SK-N-DZ (cell line): ENCODE measurements around the gene NTNG1.
A peak's percentile ranks its signal among the peaks of the same experiment; 100 is the strongest.

ENCODE experiments used
- DNase-seq: peaks from one replicate; pipeline ENCODE4 v3.0.0-alpha.2; 2015; ENCODE audit warnings: low spot score

The NTNG1 gene

DNA sequence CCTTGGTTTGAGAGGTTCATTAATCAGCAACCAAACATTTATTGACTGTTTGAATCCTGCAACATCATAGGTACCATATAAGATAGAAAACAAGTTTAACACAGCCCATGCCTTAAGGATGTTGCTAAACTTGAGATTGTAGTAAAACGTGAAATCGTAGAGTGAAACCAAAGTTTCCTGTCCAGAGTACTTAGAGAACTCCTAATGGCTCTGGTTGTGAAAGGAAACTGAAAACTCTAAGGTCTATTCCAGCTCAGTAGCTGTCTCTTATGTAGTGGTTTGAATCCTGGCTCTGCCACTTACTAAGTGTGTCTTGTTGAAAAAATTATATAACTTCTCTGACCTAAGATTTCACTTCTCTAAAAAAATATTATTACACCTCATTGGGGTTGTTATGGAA, 310.9 kb downstream of the NTNG1 start:
- no peak for DNase-seq

DNA sequence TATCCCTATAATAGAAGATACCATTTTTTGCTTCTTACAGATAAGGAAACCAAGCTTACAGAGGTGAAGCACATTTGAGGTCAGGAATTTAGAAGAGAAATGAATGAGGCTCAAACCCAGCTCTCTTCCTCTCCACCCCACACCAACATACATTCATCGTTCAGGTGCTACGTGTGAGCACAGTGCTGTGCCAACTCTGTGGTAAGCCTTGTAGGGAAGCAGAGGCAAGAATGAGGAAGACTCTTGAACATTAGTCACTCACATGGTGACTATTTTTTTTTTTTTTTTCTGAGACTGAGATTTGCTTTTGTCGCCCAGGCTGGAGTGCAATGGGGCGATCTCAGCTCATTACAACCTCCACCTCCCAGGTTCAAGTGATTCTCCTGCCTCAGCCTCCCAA, 314.0 kb downstream of the NTNG1 start:
- no peak for DNase-seq

DNA sequence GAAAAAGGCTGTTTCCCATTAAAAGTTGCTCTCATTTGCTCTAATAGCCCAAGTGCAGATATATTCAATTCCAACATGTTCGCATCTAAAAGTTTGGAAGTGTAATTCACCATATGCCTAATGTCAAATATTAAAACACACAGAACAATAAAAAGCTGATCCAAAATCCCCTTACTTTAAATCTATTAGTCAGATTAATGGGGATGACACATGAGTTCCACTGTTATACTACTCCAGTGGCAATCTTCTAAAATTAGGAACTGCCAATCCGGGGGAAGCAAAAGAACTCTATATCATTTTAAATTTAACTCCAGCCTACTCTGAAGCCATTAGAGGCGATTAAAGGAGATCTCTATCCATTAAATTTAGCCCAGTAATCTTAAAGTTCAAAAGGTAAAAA, 317.1 kb downstream of the NTNG1 start:
- no peak for DNase-seq

DNA sequence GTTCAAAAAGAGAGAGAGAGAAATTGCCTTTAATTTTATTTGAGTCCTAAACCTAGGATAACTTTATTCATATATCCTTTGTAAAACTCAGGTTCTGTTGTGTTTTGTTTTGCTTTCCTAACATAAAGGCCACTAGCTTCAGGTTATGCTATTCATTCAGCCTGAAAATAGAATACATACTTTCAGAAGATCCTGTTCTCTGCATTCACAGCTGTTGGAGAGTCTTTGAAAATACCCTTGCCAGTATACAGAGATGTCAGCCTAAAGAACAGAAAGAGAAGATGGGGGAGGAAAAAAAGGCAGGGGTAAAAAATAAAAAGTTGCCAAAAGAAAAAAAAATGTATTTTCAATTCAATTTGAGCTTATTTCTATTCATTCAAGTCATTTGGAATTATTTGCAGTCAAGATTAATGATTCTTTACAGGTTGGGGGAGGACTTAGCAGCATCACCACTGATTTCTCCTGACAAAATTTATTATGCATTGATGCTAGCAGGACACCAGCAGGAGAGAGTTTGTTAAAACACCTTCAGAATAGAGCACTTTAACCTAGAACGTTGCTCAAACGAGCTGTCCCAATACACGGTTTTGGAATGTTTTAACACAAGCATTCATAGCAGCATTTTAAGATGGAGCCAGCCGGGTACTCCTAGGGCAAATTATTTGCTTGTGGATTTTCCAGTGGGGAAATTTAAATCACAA, 318.5 kb downstream of the NTNG1 start:
- DNase-seq = no peak

DNA sequence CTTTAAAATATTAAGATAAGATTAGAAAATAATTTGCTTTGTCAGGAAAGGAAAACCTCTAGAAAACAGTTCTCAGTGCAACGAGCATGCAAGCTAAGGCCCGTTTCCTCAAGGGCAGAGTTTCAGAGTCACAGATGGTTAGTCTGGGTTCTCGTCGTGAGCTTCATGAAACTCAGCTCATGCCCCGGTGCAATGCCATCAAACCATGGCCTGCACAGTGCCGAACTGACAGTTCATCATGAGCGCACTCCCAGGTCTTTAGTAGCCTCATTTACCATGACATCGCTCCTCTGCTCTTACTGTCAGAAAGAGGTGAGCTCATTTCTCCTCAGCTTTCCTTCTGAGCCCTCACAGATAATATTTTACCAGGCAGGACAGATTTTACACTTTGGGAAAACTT, 319.2 kb downstream of the NTNG1 start:
- no peak for DNase-seq

DNA sequence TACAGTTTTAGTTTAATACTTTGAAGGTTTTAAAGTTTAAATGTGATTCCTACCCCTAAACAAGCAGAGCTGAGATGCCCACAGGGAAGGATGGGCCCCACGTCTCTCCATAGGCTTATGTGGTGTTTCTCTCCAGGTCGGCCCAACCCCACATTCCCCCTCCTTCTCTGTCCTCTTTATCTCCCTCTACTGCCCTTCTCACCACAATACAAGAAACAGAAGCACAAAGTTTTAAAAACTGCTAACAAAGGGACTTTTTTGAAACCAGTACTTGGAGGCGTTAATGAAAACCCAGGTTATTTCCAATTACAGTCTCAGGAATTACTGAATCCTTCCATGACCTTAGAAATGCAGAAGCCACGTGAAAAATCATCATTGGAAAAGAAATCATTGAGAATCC, 324.0 kb downstream of the NTNG1 start:
- no peak for DNase-seq

DNA sequence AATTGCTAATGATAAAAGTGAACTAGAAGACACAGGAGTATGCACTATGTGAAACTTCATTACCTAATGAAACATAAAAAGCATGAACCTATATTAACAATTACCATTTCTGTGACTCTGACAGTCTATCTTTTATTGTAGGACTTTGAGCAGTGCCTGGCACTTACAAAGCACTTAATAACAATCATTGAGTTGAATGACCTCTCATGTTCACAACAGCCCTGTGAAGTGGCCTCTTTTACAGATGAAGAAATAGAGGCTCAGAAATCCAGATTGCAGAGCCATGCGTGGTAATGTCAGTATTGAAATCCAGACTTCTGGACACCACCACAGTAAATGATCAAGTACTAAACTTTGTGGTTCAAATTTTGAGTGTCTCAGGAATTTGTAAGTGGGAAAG, 326.4 kb downstream of the NTNG1 start:
- DNase-seq = no peak

DNA sequence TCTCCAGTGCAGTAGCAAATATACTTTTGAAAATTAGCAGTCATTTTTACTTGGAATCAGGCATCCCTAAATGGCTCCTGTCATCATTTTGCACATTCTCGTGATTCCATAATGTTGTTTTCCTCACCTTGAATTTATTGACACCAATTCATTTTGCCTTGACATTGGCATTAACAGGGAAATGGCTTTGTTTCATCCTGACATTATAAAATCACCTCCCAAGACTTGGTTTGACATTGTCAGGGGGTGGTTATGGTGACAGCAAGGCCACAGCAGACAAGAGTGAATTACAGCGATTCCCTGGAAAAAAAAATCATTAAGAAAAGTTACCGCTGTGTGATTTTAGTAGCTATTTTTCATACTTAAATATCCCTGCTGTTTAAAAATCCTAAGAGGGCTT, 327.0 kb downstream of the NTNG1 start:
- no peak for DNase-seq

DNA sequence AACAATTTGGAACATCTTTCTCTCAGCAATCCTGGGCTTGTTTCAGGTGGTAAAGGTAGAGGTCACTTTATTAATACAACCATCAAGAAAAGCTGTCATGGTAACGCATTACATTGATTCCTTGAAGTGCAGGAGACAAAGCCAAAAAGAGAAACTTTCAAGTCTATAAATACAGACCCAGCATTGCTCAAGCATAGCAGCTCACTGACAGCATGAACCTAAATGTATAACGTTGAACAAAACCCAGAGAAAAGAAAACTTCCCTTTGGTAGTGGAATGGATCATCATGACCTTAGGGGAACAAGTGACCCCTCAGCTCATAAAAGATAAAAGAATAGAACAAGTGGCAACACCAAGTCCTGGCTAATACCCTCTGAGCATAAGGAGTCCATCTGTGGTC, 332.2 kb downstream of the NTNG1 start:
- DNase-seq = no peak

DNA sequence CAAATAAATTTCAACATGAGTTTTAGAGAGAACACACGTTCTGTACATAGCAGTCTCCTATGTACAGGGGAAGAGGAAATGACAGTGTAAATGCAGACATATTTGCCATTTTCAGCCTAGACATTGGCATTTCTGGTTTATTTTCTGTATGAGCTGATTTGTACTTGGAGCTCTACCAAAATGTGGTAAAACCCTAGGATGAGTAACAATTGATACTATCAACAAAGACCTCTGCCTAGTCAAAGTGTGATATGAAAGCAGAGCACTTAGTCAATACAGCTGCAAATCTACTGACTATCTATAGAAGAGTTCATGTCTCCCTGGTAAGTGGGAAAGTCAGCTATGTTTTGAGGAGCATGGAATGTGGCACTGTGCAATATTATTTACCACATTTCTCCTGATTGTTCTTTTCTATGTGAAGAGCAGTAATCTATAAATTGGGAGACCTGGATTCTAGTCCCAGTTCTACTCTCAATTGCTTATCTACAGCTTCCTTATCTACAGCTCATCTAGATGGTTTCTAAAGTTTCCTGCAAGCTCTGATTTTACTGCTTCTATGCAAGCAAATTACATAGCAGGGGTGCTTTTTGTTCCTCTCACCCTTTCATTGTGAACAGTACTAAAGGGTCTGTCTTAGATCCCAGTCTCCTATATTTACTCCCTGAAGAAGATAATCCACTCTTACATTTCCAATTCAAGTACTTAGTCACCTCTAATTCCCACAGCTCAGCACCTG, 334.2 kb downstream of the NTNG1 start:
- no peak for DNase-seq

DNA sequence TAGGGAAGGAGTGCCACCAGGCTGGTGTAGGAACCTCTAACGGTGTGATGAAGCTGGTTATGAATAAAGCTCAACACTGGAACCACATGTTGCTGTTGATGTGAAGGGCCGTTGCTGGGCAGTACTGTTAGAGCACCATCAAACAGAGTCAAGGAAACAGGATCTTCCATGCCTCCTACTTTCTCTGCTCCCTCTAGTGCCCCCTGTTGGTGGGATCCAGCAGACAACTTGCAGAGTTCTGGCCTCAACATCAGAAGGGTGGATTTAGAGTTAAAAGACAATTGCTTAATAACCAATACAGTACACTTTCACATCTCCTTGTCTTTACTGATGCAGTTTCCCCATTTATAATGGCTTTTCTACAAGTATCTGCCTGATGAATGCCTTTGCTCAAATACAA, 336.4 kb downstream of the NTNG1 start:
- no peak for DNase-seq

DNA sequence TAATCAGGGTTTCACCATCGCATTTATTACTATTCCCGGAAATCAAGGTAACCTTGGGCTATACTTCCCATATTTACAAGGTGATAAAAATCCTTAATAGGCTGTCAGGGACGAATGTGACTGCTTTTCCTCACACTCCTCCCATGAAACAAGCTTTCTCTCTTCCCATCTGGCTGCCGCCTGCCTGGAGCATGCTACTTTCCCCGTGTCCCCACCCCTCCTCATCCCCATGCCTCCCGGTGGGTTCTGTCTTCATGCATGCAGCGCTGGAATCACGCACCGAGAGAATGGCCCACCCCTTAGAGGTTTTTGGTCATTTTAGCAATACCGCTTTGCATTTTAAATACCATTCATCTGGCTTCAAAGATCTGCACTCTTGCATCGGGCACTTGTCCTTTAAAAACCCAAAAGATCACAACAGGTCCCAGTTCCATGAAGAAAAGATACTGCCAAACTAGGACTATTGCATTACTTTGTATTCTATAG, 339.1 kb downstream of the NTNG1 start:
- DNase-seq = no peak

DNA sequence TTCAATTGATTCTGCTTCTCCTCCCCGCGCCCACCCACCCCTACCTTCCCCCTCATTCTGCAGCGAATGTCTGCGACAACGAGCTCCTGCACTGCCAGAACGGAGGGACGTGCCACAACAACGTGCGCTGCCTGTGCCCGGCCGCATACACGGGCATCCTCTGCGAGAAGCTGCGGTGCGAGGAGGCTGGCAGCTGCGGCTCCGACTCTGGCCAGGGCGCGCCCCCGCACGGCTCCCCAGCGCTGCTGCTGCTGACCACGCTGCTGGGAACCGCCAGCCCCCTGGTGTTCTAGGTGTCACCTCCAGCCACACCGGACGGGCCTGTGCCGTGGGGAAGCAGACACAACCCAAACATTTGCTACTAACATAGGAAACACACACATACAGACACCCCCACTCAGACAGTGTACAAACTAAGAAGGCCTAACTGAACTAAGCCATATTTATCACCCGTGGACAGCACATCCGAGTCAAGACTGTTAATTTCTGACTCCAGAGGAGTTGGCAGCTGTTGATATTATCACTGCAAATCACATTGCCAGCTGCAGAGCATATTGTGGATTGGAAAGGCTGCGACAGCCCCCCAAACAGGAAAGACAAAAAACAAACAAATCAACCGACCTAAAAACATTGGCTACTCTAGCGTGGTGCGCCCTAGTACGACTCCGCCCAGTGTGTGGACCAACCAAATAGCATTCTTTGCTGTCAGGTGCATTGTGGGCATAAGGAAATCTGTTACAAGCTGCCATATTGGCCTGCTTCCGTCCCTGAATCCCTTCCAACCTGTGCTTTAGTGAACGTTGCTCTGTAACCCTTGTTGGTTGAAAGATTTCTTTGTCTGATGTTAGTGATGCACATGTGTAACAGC, 339.9 kb downstream of the NTNG1 start:
- no peak for DNase-seq

DNA sequence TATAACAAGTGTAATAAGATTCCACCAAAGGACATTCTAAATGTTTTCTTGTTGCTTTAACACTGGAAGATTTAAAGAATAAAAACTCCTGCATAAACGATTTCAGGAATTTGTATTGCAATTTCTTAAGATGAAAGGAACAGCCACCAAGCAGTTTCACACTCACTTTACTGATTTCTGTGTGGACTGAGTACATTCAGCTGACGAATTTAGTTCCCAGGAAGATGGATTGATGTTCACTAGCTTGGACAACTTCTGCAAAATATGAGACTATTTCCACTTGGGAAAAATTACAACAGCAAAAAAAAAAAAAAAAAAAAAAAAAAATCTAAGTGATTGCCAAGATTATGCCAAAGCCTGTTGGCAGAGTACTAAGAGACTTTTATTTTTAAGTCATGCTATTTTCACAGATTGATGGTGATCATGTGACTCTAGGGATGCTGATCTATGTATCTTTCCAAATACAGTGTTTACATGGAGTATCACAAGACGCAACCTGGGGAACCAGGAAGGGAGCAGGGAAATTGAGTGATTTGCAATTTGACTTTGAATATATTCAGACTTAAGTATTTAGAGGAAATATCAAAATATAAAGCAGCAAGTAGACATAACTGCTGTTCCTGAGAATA, 341.0 kb downstream of the NTNG1 start:
- DNase-seq = no peak

DNA sequence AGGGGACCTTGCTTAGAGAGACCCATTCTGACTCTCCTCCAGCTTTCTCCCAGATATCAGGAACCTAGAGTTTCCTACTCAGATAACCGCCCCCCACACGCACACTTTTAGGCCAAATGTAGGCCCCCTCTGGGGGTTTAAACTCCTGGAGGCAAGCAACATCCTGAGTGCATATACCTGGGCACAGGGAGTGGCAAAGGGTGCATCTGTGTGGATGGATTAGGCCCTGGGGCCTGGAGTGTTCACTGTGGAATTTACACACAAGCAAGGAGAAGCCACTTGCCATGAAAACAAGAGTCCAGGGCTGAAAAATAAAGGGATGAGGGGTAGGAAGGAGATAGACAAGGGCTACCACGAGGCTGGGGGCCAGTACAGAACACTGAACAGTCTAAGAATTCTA, 343.1 kb downstream of the NTNG1 start:
- no peak for DNase-seq

DNA sequence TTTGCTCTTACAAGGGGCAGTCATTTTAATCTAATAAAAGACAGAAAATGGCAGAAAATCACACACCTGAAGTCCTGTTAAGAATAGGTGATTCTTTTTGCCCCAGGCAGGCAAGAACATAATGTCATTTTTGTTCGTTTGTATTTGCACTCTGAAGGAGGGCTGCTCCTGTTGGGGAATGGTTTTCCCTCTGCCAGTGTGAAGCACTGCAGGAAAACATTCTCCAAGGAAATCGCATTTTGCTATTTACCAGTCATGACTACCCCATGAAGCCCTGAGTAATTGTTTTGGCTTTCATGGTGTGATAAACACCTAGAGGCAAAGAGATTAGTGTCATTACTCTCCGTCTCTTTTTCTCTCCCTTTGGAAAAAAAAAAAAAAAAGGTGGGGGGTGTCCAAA, 345.5 kb downstream of the NTNG1 start:
- DNase-seq = no peak

DNA sequence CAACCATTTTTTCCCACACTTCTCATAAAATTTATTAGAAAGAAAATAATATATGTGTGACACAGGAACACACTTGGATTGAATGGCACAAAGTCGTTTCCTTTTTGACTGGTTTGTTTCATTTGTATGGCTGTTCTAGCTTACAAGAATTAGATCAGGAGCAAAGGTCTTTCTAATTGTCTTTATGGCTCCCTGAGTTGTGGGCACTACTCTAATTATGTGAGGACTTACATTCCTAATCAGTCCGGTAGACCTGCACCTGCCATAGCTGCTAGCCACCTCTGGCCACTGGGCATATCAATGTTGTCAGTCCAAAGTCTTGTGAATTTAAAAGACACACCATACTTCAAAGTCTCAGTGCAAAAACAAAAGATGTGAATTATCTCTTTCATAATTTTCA, 346.7 kb downstream of the NTNG1 start:
- no peak for DNase-seq

DNA sequence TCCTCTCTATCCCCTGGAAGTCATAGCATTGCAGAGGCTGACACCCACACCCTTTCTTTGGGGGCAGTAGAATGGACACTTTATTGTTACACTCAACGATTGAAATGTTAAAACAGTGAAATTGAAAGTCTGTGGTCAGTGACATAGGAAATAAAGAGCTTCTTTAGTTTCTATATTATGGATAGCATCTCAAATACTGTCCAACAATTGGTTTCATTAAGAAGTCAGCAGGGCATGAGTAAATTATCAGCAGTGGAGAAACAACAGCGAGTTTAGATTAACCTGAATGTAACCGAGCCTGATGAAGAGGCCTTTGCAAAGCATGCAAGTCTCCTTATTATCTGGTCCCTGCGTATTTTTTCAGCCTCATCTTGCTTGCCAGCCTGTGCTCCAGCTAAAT, 350.7 kb downstream of the NTNG1 start:
- no peak for DNase-seq

DNA sequence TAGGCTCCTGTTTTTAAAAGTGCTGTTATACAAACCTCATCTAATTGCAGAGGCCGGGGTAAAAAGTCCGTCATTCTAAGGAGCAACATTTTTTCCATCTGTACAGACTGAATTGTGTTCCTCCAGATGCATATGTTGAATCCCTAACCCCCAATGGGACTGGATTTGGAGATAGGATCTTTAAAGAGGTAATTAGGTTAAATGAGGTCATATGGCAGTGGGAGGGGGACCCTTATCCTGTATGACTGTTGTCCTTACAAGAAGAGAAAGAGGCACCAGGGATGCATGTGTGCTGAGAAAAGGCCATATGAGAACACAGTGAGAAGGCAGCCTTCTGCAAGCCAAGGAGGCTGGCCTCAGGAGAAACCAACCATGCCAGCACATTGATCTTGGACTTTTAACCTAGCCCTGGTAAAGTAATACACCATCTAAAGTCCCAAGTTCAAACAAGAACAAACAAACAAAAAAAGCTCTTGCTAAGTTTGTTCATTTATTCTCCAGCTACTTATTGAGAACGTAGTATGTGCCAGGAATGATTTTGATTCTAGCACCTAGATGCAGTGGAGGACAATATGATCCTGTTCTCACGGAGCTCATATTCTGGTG, 352.4 kb downstream of the NTNG1 start:
- DNase-seq = peak; percentile 94

DNA sequence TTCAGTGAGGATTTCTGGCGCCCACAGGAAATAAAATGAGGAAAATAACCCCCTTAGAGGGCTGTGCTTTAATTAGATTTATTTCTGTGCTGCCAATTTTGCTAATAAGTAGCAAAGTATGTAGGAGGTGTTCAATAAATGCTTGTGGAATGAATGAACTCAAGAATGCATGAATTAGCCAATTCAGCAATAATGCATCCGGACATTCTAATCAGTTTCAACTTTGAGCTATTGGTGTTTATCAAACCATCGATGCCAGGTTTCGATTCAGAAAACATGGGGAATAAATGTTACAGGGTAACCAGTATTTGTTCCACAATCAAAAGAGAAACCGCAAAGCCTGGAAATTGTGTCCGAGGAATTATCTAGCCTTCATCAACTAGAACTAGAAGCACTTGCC, 353.2 kb downstream of the NTNG1 start:
- DNase-seq = no peak

DNA sequence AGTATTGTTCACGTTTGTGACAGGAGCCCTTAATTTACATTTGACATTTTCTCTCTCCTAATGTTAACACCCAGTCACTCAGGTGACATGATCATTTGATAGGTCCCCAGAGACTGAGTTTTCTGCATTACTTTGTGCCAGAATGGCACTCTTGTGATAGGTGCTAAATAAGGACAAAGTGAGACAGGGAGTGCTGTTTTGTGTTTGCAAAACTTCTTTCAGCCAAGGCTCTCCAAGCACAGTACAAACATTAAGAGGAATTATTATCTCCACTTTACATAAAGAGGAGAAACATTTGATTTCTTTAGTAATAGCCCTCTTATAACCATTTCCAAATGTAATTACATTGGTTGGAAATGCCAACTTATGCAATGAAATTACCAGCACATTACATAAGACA, 355.2 kb downstream of the NTNG1 start:
- DNase-seq = no peak
